ENCODE results near the gene CPNE9. TPM values are rescaled to one million over a fixed set of nuclear protein-coding genes. Genes with fewer than 3 reads are reported as not detected.
A peak's percentile ranks its signal among the peaks of the same experiment; 100 is the strongest.

CPNE9 gene
- total RNA-seq, 2 donors from 2014 or later: not detected

- DNase-seq (ENCODE audit: low spot score): no peak
- H3K27ac ChIP-seq: no peak overlapping the region
- H3K27me3 ChIP-seq: no peaks in the 10 kb centered on the region
- no peak for TF ChIP-seq CTCF (IDR thresholded peaks at IDR 0.05)
- no peaks in the 10 kb centered on the region for H3K9me3 ChIP-seq
- H3K4me1 ChIP-seq: no peaks in the 10 kb centered on the region
- H3K36me3 ChIP-seq: no peaks in the 10 kb centered on the region
- no peak overlapping the region for H3K4me3 ChIP-seq
Observed at GRCh38 chr3:9710174-9710739, 6.6 kb downstream of the CPNE9 start.

GRCh38 chr3:9712415-9712814 is 8.8 kb downstream of the CPNE9 start:
- no peak for DNase-seq (ENCODE audit: low spot score)
- Histone ChIP-seq H3K36me3 (no peaks in the 10 kb centered on the region), H3K4me3 (no peak overlapping the region), H3K27me3 (no peaks in the 10 kb centered on the region), H3K9me3 (no peaks in the 10 kb centered on the region), H3K4me1 (no peaks in the 10 kb centered on the region), H3K27ac (no peak overlapping the region)
- no peak for TF ChIP-seq CTCF (IDR thresholded peaks at IDR 0.05)

GRCh38 chr3:9713142-9713541 is 9.5 kb downstream of the CPNE9 start:
- no peaks in the 10 kb centered on the region for H3K27me3 ChIP-seq
- no peaks in the 10 kb centered on the region for H3K4me1 ChIP-seq
- no peaks in the 10 kb centered on the region for H3K36me3 ChIP-seq
- H3K9me3 ChIP-seq: no peaks in the 10 kb centered on the region
- DNase-seq (ENCODE audit: low spot score): no peak
- H3K27ac ChIP-seq: no peak overlapping the region
- no peak overlapping the region for H3K4me3 ChIP-seq
- no peak for TF ChIP-seq CTCF (IDR thresholded peaks at IDR 0.05)

- Histone ChIP-seq H3K4me3 (no peak overlapping the region), H3K27me3 (no peaks in the 10 kb centered on the region), H3K27ac (no peak overlapping the region)
Observed at GRCh38 chr3:9715136-9715535, 11.5 kb downstream of the CPNE9 start.

GRCh38 chr3:9715764-9716437 is 12.3 kb downstream of the CPNE9 start:
- DNase-seq (ENCODE audit: low spot score): peak; percentile 89
- H3K36me3 ChIP-seq: no peaks in the 10 kb centered on the region
- H3K27me3 ChIP-seq: no peaks in the 10 kb centered on the region
- H3K9me3 ChIP-seq: no peaks in the 10 kb centered on the region
- peak in 1 of 2 donors; percentile 69 for TF ChIP-seq CTCF (IDR thresholded peaks at IDR 0.05)
- H3K27ac ChIP-seq: peak overlapping the region in 1 of 2 donors; percentile 15
- no peak overlapping the region for H3K4me3 ChIP-seq
- H3K4me1 ChIP-seq: no peaks in the 10 kb centered on the region

More at GRCh38 chr3:9715136-9715535, 11.5 kb downstream of the CPNE9 start:
- Histone ChIP-seq H3K4me1 (no peaks in the 10 kb centered on the region), H3K9me3 (no peaks in the 10 kb centered on the region), H3K36me3 (no peaks in the 10 kb centered on the region)
- no peak for TF ChIP-seq CTCF (IDR thresholded peaks at IDR 0.05)
- DNase-seq (ENCODE audit: low spot score): no peak
